ENCODE data around the gene ELFN1. TPM values are rescaled to one million over a fixed set of nuclear protein-coding genes. Genes with fewer than 3 reads are reported as not detected.

The ELFN1 gene
- total and polyA plus RNA-seq, 10 of the 15 experiments (the other 5 are each of a cell fraction or from before 2014, with no cell fraction given) = 0.04 TPM; not detected in 9

DNA sequence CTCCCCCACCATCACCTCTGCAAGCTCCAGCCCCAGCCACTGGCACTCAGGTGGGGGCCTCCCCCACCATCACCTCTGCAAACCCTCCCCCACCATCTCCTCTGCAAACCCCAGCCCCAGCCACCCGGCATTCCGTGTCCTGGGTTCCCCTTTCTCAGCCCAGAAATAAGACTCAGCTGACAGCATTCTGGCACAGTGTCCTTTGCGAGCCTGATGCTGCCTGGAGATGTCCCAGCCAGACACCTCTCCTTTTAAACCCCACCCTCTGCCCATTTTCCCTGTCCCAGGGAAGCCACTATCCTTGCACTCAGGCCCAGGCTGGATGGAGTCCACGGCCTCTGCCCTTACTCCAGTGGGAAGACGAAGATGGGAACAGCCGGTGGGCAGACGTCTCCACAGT, 49.8 kb downstream of the ELFN1 start (continued):
- TF ChIP-seq TBL1XR1 (IDR thresholded peaks at IDR 0.05; ENCODE audit: low read depth, low read length) (no peak), FOS (IDR thresholded peaks at IDR 0.05; ENCODE audit: borderline replicate concordance, extremely low read depth, insufficient read length) (no peak), RAD21 (IDR thresholded peaks at IDR 0.05; ENCODE audit: insufficient read depth, low read depth, low read length) (no peak), TCF7 (IDR thresholded peaks at IDR 0.05; ENCODE audit: borderline replicate concordance) (no peak), ETV6 (conservative IDR thresholded peaks at IDR 0.05 in 1 of 2, IDR thresholded peaks at IDR 0.05 in 1 of 2; ENCODE audit: borderline replicate concordance in 1 of 2, low read depth in 1 of 2) (no peak), ZNF24 (IDR thresholded peaks at IDR 0.05) (no peak), TAF1 (IDR thresholded peaks at IDR 0.05; ENCODE audit: borderline replicate concordance, low read depth, low read length) (no peak), MYC (IDR thresholded peaks at IDR 0.05; ENCODE audit: insufficient read depth, insufficient read length, insufficient replicate concordance, low read length, severe bottlenecking) (no peak), CHD4 (IDR thresholded peaks at IDR 0.05) (no peak), CEBPB (IDR thresholded peaks at IDR 0.05; ENCODE audit: borderline replicate concordance in 1 of 2, low read depth in 2 of 2, low read length in 2 of 2) (no peak), RELA (IDR thresholded peaks at IDR 0.05; ENCODE audit: borderline replicate concordance, partially characterized antibody) (no peak)
- TF ChIP-seq, protein P1, sequence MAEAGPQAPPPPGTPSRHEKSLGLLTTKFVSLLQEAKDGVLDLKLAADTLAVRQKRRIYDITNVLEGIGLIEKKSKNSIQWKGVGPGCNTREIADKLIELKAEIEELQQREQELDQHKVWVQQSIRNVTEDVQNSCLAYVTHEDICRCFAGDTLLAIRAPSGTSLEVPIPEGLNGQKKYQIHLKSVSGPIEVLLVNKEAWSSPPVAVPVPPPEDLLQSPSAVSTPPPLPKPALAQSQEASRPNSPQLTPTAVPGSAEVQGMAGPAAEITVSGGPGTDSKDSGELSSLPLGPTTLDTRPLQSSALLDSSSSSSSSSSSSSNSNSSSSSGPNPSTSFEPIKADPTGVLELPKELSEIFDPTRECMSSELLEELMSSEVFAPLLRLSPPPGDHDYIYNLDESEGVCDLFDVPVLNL (IDR thresholded peaks at IDR 0.05; ENCODE audit: low read depth, low read length) = no peak

DNA sequence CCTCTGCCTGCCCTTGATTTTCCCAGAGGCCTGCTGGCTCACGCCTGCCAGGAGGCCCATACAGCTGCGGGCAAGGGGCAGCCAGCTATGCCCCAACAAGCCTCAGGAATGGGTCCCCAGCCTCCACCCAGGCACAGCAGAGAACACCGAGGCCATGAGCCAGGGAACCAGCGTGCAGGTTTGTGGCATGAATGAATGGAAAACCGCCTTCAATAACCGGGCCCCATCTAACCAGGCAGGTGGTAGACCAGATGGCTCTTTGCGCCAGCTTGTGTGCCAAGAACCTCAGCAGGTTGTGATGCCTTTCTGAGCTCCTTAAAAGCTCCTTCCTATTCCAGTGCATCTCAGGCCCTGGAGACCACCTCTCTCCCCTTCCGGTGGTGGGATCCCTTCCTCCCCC, 50.2 kb downstream of the ELFN1 start:
- ChIA-PET CTCF (no interaction called here), POLR2A (no interaction called here), SMC1A (ENCODE audit: uncharacterized antibody, unreplicated experiment) (no interaction called here), RAD21 (ENCODE audit: unreplicated experiment) (no interaction called here)
- intact Hi-C loops (cut with micrococcal nuclease; ENCODE audit: unreplicated experiment) = no loop called here
- DNase-seq (ENCODE audit: low read depth, low spot score) (no peak), ATAC-seq (no peak), FAIRE-seq (no peak)
- TF ChIP-seq SUPT20H (IDR thresholded peaks at IDR 0.05; ENCODE audit: borderline replicate concordance, control insufficient read depth, low read depth, low read length) (no peak), CEBPB (IDR thresholded peaks at IDR 0.05; ENCODE audit: borderline replicate concordance in 1 of 2, low read depth in 2 of 2, low read length in 2 of 2) (no peak), RUNX3 (IDR thresholded peaks at IDR 0.05; ENCODE audit: low read length) (no peak)
- 29% methylated on average over 7 of the region's 8 CpGs for WGBS (ENCODE audit: insufficient coverage, insufficient replicate concordance, low lambda C conversion rate, missing lambda C conversion rate)
- no peaks in the 10 kb centered on the region for H3K27me3 ChIP-seq (replicated peaks in 1 of 2; ENCODE audit: control insufficient read depth in 2 of 2, insufficient read depth in 2 of 2, low read length in 1 of 2)
- no peak overlapping the region for H2AFZ ChIP-seq (ENCODE audit: control insufficient read depth, low read depth, low read length)
- H3K9me3 ChIP-seq (replicated peaks; ENCODE audit: control insufficient read depth, insufficient read depth, low read length) = no peaks in the 10 kb centered on the region
- no peak overlapping the region for H3K9ac ChIP-seq (ENCODE audit: control insufficient read depth, insufficient read depth, low read length)
- no peaks in the 10 kb centered on the region for H3K4me1 ChIP-seq (ENCODE audit: control insufficient read depth, insufficient read depth, low read length)
- no TSS peak for BruUV-seq (replicated peaks)
- in situ Hi-C loops (cut with MboI) = no loop called here
- H3K27ac ChIP-seq (ENCODE audit: control insufficient read depth, insufficient read depth) = no peak overlapping the region
- H3K4me2 ChIP-seq (ENCODE audit: control insufficient read depth, insufficient read depth) = no peak overlapping the region
- no peaks in the 10 kb centered on the region for H3K79me2 ChIP-seq (ENCODE audit: control insufficient read depth, insufficient read depth, low read length)
- no peaks in the 10 kb centered on the region for H4K20me1 ChIP-seq (ENCODE audit: control insufficient read depth, insufficient read depth)
- H3K36me3 ChIP-seq (ENCODE audit: control insufficient read depth in 2 of 2, insufficient read depth in 2 of 2, low read length in 1 of 2) = no peaks in the 10 kb centered on the region
- no peak overlapping the region for H3K4me3 ChIP-seq

All from GM12878 (cell line).